Body of pancreas (tissue), 4 donors: ENCODE results near the gene IRF2. TPM values are rescaled to one million over a fixed set of nuclear protein-coding genes. Genes with fewer than 3 reads are reported as not detected.

ENCODE experiments used
- ATAC-seq: fragments of 150-250 bp; one replicate; pipeline ENCODE4 v1.9.1; 2016
- DNase-seq, 4 donors: peaks; one replicate each; pipeline ENCODE4 v3.0.0-alpha.2; 2019
- H3K27ac ChIP-seq, 4 donors: fragments of 200-600 bp; sonication (generic); 1 replicate in 3 of 4; 2 replicates in 1 of 4; pipeline versions ENCODE4 v1.5.1 to v1.6.1; 2016 to 2019; ENCODE audit warnings: mild to moderate bottlenecking in 1 of 4, mixed read lengths in 1 of 4, moderate library complexity in 1 of 4
- H3K27me3 ChIP-seq, 2 donors: fragments of 200-600 bp; sonication (generic); one replicate each; pipeline ENCODE4 v1.6.0; 2016; ENCODE audit warnings: mild to moderate bottlenecking in 1 of 2
- H3K36me3 ChIP-seq, 2 donors: fragments of 200-600 bp; sonication (generic); replicated peaks in 1 of 2; 2 replicates each; pipeline ENCODE4 v1.5.1; 2016; ENCODE audit warnings: low read depth in 2 of 2; ENCODE audit not compliant: insufficient read depth in 1 of 2
- H3K4me1 ChIP-seq: fragments of 200-600 bp; sonication (generic); one replicate; pipeline ENCODE4 v1.6.0; 2016
- H3K4me3 ChIP-seq, 2 donors: fragments of 200-600 bp; sonication (generic); 1 replicate in 1 of 2; 2 replicates in 1 of 2; pipeline ENCODE4 v1.5.1; 2016 to 2019
- H3K9me3 ChIP-seq, 3 donors: fragments of 200-600 bp; sonication (generic); 1 replicate in 2 of 3; 2 replicates in 1 of 3; pipeline ENCODE4 v1.5.1; 2016
- CTCF ChIP-seq, 7 experiments: fragments of 450-650 bp in 4 of 7; fragments of 200-600 bp in 3 of 7; sonication (generic) in 3 of 7; IDR thresholded peaks; one replicate each; pipeline ENCODE4 v1.5.1; 2016 to 2019; ENCODE audit warnings: antibody characterized with exemption in 7 of 7
- POLR2A ChIP-seq, 3 donors: fragments of 450-650 bp; IDR thresholded peaks; one replicate each; pipeline ENCODE4 v1.6.1; 2016; ENCODE audit warnings: antibody characterized with exemption in 3 of 3, mild to moderate bottlenecking in 2 of 3
- WGBS, 2 donors: methylation state at CpG; one replicate each; pipeline ENCODE4 v1.1.5; 2017; 5-methylcytosine and 5-hydroxymethylcytosine counted together
- intact Hi-C: fragments of 100-400 bp; cut with DNase I; formaldehyde crosslinking; loops from one replicate; pipeline ENCODE4 v1.15.1; 2023
- total RNA-seq, 2 donors: library from RNA; depleted of rRNA; stranded (reverse); fragments of >200 nt; gene quantifications; one replicate each; pipeline ENCODE4 v1.1.0, GENCODE V29; 2016

The IRF2 gene
- total RNA-seq, 2 donors from 2014 or later: 12.5 to 14.5 TPM

DNA sequence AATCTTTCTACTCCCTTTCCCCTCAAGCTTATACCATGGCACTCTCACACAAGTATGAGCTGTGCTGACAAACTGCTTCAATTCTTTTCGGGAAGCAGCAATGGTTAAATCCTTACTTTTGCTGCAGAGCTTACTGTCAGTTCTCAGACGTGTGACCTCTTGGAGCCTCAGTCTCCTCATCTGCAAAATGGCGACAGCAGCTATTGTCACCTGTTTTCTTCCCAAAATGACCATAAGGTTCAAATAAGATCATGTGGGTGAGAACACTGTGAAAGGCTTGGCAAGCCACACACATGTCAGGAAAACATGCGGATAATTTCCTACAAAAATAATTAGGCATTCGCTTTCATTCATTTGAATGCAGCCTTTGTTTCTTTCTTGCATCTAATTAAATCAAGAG, 36.8 kb upstream of the IRF2 start:
- Histone ChIP-seq H3K27ac (no peak overlapping the region), H3K36me3 (no peaks in the 10 kb centered on the region), H3K9me3 (no peaks in the 10 kb centered on the region), H3K4me1 (peaks cover 14% of the 10 kb centered on the region), H3K4me3 (no peak overlapping the region), H3K27me3 (no peaks in the 10 kb centered on the region)
- DNase-seq: no peak
- WGBS, 2 donors: 72 to 83% methylated on average over 5 of the region's 5 CpGs
- intact Hi-C loops: no loop called here
- TF ChIP-seq POLR2A (IDR thresholded peaks at IDR 0.05) (no peak), CTCF (IDR thresholded peaks at IDR 0.05) (no peak)
- no peak for ATAC-seq

- ATAC-seq (no peak), DNase-seq (peak in 1 of 4 donors; percentile 17)
- TF ChIP-seq CTCF (IDR thresholded peaks at IDR 0.05): no peak
- TF ChIP-seq POLR2A (IDR thresholded peaks at IDR 0.05): no peak
- peaks cover 14% of the 10 kb centered on the region for H3K4me1 ChIP-seq
- H3K27ac ChIP-seq: no peak overlapping the region
- no peak overlapping the region for H3K4me3 ChIP-seq
- H3K36me3 ChIP-seq: no peaks in the 10 kb centered on the region
- intact Hi-C loops: no loop called here
- WGBS, 2 donors: 78 to 93% methylated on average over 3 of the region's 3 CpGs
- no peaks in the 10 kb centered on the region for H3K27me3 ChIP-seq
- H3K9me3 ChIP-seq: no peaks in the 10 kb centered on the region
Measured at GRCh38 chr4:184510401-184510800, 36.1 kb upstream of the IRF2 start.

DNA sequence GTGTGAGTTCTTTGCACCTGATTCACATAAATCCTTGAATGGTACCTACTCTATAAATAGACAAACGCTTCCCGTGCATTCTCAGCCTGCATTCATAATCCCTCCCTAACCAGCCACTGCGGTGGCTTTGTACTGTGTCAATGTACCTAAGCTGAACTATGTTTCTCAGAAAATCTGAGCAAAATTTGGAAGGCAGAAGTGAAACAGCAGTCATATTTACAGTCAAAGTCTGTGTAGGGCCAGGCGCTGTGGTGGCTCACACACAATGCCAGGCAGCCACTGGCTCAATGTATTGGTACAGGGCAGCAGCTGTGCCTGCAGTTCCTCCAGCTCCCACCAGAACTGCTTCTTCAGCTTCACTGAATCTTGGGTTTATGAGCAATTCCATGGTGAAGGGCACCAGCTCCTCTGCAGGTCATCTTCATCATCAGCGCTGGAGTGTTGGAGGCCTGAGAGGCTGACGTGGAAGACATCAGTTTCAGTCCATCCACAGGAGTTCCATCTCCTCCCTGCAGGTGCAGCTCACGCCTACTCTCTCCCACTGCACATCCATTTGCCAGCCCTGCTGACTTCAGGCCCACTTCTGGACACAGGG, 32.3 kb upstream of the IRF2 start:
- intact Hi-C loops: no loop called here

GRCh38 chr4:184504385-184504784, 30.0 kb upstream of the IRF2 start:
- WGBS, 2 donors: 81 to 89% methylated on average over 10 to 11 of the region's 11 CpGs
- Histone ChIP-seq H3K4me1 (no peaks in the 10 kb centered on the region), H3K9me3 (no peaks in the 10 kb centered on the region), H3K4me3 (no peak overlapping the region), H3K36me3 (no peaks in the 10 kb centered on the region), H3K27ac (no peak overlapping the region), H3K27me3 (no peaks in the 10 kb centered on the region)
- TF ChIP-seq POLR2A (IDR thresholded peaks at IDR 0.05): no peak
- no peak for TF ChIP-seq CTCF (IDR thresholded peaks at IDR 0.05)
- DNase-seq: no peak
- ATAC-seq: no peak
- intact Hi-C loops: no loop called here

More for the DNA sequence above, 32.3 kb upstream of the IRF2 start:
- H3K4me3 ChIP-seq: no peak overlapping the region
- WGBS, 2 donors: 84 to 91% methylated on average over 7 of the region's 7 CpGs
- no peak for TF ChIP-seq CTCF (IDR thresholded peaks at IDR 0.05)
- TF ChIP-seq POLR2A (IDR thresholded peaks at IDR 0.05): no peak
- no peak overlapping the region for H3K27ac ChIP-seq
- H3K36me3 ChIP-seq: no peaks in the 10 kb centered on the region
- H3K9me3 ChIP-seq: no peaks in the 10 kb centered on the region
- no peak for ATAC-seq
- peak in 2 of 4 donors; percentile 13 to 38 for DNase-seq
- H3K4me1 ChIP-seq: no peaks in the 10 kb centered on the region
- no peaks in the 10 kb centered on the region for H3K27me3 ChIP-seq

- no peaks in the 10 kb centered on the region for H3K4me1 ChIP-seq
- intact Hi-C loops: no loop called here
- no peaks in the 10 kb centered on the region for H3K9me3 ChIP-seq
- H3K4me3 ChIP-seq: no peak overlapping the region
- DNase-seq (peak in 2 of 4 donors; percentile 12 to 45), ATAC-seq (no peak)
- no peak for TF ChIP-seq CTCF (IDR thresholded peaks at IDR 0.05)
- TF ChIP-seq POLR2A (IDR thresholded peaks at IDR 0.05): no peak
- WGBS, 2 donors: 58 to 79% methylated on average over 8 of the region's 8 CpGs
- no peak overlapping the region for H3K27ac ChIP-seq
- H3K36me3 ChIP-seq: no peaks in the 10 kb centered on the region
- no peaks in the 10 kb centered on the region for H3K27me3 ChIP-seq
Measured at GRCh38 chr4:184503869-184504300, 29.5 kb upstream of the IRF2 start.
